Left renal cortex interstitium (tissue), 4 donors: ENCODE measurements around the gene FCHO1. TPM values are rescaled to one million over a fixed set of nuclear protein-coding genes. Genes with fewer than 3 reads are reported as not detected.
"Not testable (repeated sequence)": the region's sequence is repeated elsewhere in the genome, so short reads cannot be mapped to it uniquely, and the experiment has no call there.

Experiments
- DNase-seq, 4 donors: peaks; one replicate each; pipeline ENCODE4 v3.0.0-alpha.2; 2013; ENCODE audit warnings: low read depth in 4 of 4, low spot score in 2 of 4, missing footprints in 1 of 4
- polyA plus RNA-seq, 4 donors: library from polyadenylated mRNA; unstranded; fragments of 120-200 nt; gene quantifications; one replicate each; pipeline ENCODE4 v1.2.1, GENCODE V29; 2013; ENCODE audit not compliant: insufficient read length in 4 of 4

The FCHO1 gene
- polyA plus RNA-seq, 4 donors = 1.3 to 3.3 (median 2.5) TPM

- no peak for DNase-seq
These were observed 38.9 kb downstream of the FCHO1 start for GRCh38 chr19:17790059-17790780.

- DNase-seq = no peak
These were observed 43.1 kb downstream of the FCHO1 start for GRCh38 chr19:17794412-17794730.

- no peak for DNase-seq
These were observed 43.6 kb downstream of the FCHO1 start, which contains the start of gene B3GNT3 for GRCh38 chr19:17794731-17795494. Gene B3GNT3 (plus strand): TSS chr19:17795138. CDS start chr19:17807808, 12,670 bp downstream.

GRCh38 chr19:17795495-17795856, 44.2 kb downstream of the FCHO1 start:
- DNase-seq = no peak

- no peak for DNase-seq
These were observed 44.9 kb downstream of the FCHO1 start for GRCh38 chr19:17796013-17796837.

- no peak for DNase-seq
These were observed 45.7 kb downstream of the FCHO1 start for GRCh38 chr19:17796838-17797423.

- DNase-seq = no peak
These were observed 46.3 kb downstream of the FCHO1 start for GRCh38 chr19:17797424-17798201.

- not testable (repeated sequence) for DNase-seq
These were observed 47.3 kb downstream of the FCHO1 start for GRCh38 chr19:17798599-17798998.

GRCh38 chr19:17802137-17802858, 51.0 kb downstream of the FCHO1 start:
- DNase-seq = no peak

GRCh38 chr19:17803264-17803896, 52.1 kb downstream of the FCHO1 start:
- no peak for DNase-seq

GRCh38 chr19:17805427-17805826, 54.1 kb downstream of the FCHO1 start:
- DNase-seq = no peak

- no peak for DNase-seq
These were observed 55.7 kb downstream of the FCHO1 start for GRCh38 chr19:17806945-17807344.

GRCh38 chr19:17807731-17808316, 56.5 kb downstream of the FCHO1 start:
- DNase-seq = no peak

GRCh38 chr19:17811103-17811502, 59.8 kb downstream of the FCHO1 start:
- no peak for DNase-seq

GRCh38 chr19:17811681-17812080, 60.4 kb downstream of the FCHO1 start:
- DNase-seq = no peak

GRCh38 chr19:17812099-17812498, 60.8 kb downstream of the FCHO1 start:
- DNase-seq = no peak

- no peak for DNase-seq
These were observed 66.5 kb downstream of the FCHO1 start for GRCh38 chr19:17817668-17818363.

GRCh38 chr19:17821190-17821589, 69.9 kb downstream of the FCHO1 start, which contains the start of gene INSL3:
Gene INSL3 (minus strand): TSS chr19:17821519. CDS start chr19:17821506, 13 bp downstream.
- no peak for DNase-seq
